GM23338 (cell line): ENCODE data around the gene PKIB. TPM values are rescaled to one million over a fixed set of nuclear protein-coding genes. Genes with fewer than 3 reads are reported as not detected.

Experiments
- ATAC-seq: fragments of 200-7000 bp; cut with Tn5 transposase; 3 replicates; pipeline ENCODE4 v1.9.1; 2020
- DNase-seq: peaks from one replicate; pipeline ENCODE4 v3.0.0-alpha.2; 2015; ENCODE audit warnings: low spot score
- H2AFZ ChIP-seq: fragments of 200-600 bp; sonication (generic); 2 replicates; pipeline ENCODE4 v1.8.0; 2016; ENCODE audit warnings: antibody characterized with exemption, mild to moderate bottlenecking, moderate library complexity
- H3F3A ChIP-seq: fragments of 200-600 bp; sonication (generic); replicated peaks from 2 replicates; pipeline ENCODE4 v1.8.0; 2017; ENCODE audit warnings: antibody characterized with exemption, mixed run types, low read depth
- H3K27ac ChIP-seq: fragments of 200-600 bp; sonication (generic); 2 replicates; pipeline ENCODE4 v1.6.1; 2016; ENCODE audit warnings: low read depth
- H3K27me3 ChIP-seq: fragments of 200-600 bp; sonication (generic); 2 replicates; pipeline ENCODE4 v1.8.0; 2016; ENCODE audit warnings: mild to moderate bottlenecking, mixed run types, moderate library complexity; ENCODE audit not compliant: insufficient read depth
- H3K36me3 ChIP-seq: fragments of 200-600 bp; sonication (generic); 2 replicates; pipeline ENCODE4 v1.8.0; 2016; ENCODE audit warnings: mild to moderate bottlenecking; ENCODE audit not compliant: insufficient read depth
- H3K4me1 ChIP-seq: fragments of 200-600 bp; sonication (generic); 2 replicates; pipeline ENCODE4 v1.8.0; 2016; ENCODE audit warnings: mild to moderate bottlenecking, moderate library complexity; ENCODE audit not compliant: insufficient read depth
- H3K4me2 ChIP-seq: fragments of 200-600 bp; sonication (generic); 2 replicates; pipeline ENCODE4 v1.7.1; 2017; ENCODE audit warnings: mixed run types
- H3K4me3 ChIP-seq: fragments of 200-600 bp; sonication (generic); 2 replicates; pipeline ENCODE4 v1.6.1; 2016; ENCODE audit warnings: mixed run types
- H3K79me2 ChIP-seq: fragments of 200-600 bp; sonication (generic); replicated peaks from 2 replicates; pipeline ENCODE4 v1.8.0; 2017; ENCODE audit warnings: mild to moderate bottlenecking; ENCODE audit not compliant: insufficient read depth
- H3K9me2 ChIP-seq: fragments of 200-600 bp; sonication (generic); 2 replicates; pipeline ENCODE4 v1.8.0; 2017; ENCODE audit not compliant: insufficient read depth
- H4K20me1 ChIP-seq: fragments of 200-600 bp; sonication (generic); replicated peaks from 2 replicates; pipeline ENCODE4 v1.8.0; 2017; ENCODE audit warnings: mild to moderate bottlenecking; ENCODE audit not compliant: insufficient read depth
- H3K27ac Mint-ChIP-seq: 2 replicates; pipeline ENCODE4 v1.8.0; 2020; ENCODE audit warnings: inconsistent platforms, mild to moderate bottlenecking, moderate library complexity, mixed read lengths
- H3K27me3 Mint-ChIP-seq: 3 replicates; pipeline ENCODE4 v1.8.0; 2022; ENCODE audit warnings: low read depth, mild to moderate bottlenecking, moderate library complexity, mixed read lengths, inconsistent platforms; ENCODE audit not compliant: insufficient read depth, poor library complexity
- H3K36me3 Mint-ChIP-seq: 3 replicates; pipeline ENCODE4 v1.8.0; 2021; ENCODE audit warnings: low read depth, mild to moderate bottlenecking, inconsistent platforms, moderate library complexity, mixed read lengths
- H3K4me1 Mint-ChIP-seq: 3 replicates; pipeline ENCODE4 v1.8.0; 2020; ENCODE audit warnings: mild to moderate bottlenecking, inconsistent platforms, mixed read lengths
- H3K4me3 Mint-ChIP-seq: 3 replicates; pipeline ENCODE4 v1.8.0; 2021; ENCODE audit warnings: moderate library complexity, mild to moderate bottlenecking, inconsistent platforms, mixed read lengths
- H3K9me3 Mint-ChIP-seq: 3 replicates; pipeline ENCODE4 v1.8.0; 2020; ENCODE audit warnings: moderate library complexity, mild to moderate bottlenecking, inconsistent platforms, mixed read lengths
- CREB1 ChIP-seq: fragments of 250-450 bp; sonication (Bioruptor Pico); IDR thresholded peaks from 2 replicates; pipeline ENCODE4 v1.5.0; 2020; ENCODE audit warnings: low read depth, mild to moderate bottlenecking, moderate library complexity
- CTCF ChIP-seq, 2 experiments: fragments of 200-600 bp in 1 of 2; sonication (generic) in 1 of 2; conservative IDR thresholded peaks; 2 replicates each; pipeline versions ENCODE4 v1.5.1 to v1.6.1; 2016 to 2017; ENCODE audit warnings: antibody characterized with exemption in 2 of 2, low read depth in 2 of 2, mild to moderate bottlenecking in 2 of 2, moderate library complexity in 1 of 2
- ETS1 ChIP-seq: IDR thresholded peaks from 2 replicates; pipeline ENCODE4 v1.6.1; 2016; ENCODE audit warnings: antibody characterized with exemption
- EZH2 ChIP-seq: fragments of 200-600 bp; sonication (generic); IDR thresholded peaks from one replicate; pipeline ENCODE4 v1.8.0; 2017; ENCODE audit warnings: antibody characterized with exemption, mild to moderate bottlenecking, low read depth; ENCODE audit not compliant: unreplicated experiment
- EZH2phosphoT487 ChIP-seq: fragments of 200-600 bp; sonication (generic); IDR thresholded peaks from one replicate; pipeline ENCODE4 v1.8.1; 2018; ENCODE audit warnings: antibody characterized with exemption; ENCODE audit not compliant: unreplicated experiment
- NANOG ChIP-seq: IDR thresholded peaks from 2 replicates; pipeline ENCODE4 v1.6.1; 2016; ENCODE audit warnings: antibody characterized with exemption, borderline replicate concordance
- POLR2AphosphoS5 ChIP-seq: IDR thresholded peaks from 2 replicates; pipeline ENCODE4 v1.6.1; 2016; ENCODE audit warnings: antibody characterized with exemption, low read depth
- REST ChIP-seq: IDR thresholded peaks from one replicate; pipeline ENCODE4 v1.6.1; 2018; ENCODE audit warnings: antibody characterized with exemption; ENCODE audit not compliant: unreplicated experiment
- STAT1 ChIP-seq: IDR thresholded peaks from one replicate; pipeline ENCODE4 v1.6.1; 2016; ENCODE audit warnings: antibody characterized with exemption; ENCODE audit not compliant: unreplicated experiment
- ZNF114 ChIP-seq: fragments of 250-450 bp; sonication (Bioruptor Pico); IDR thresholded peaks from 2 replicates; pipeline ENCODE4 v1.5.0; 2020; ENCODE audit warnings: mild to moderate bottlenecking, moderate library complexity
- ZNF462 ChIP-seq: fragments of 250-450 bp; sonication (Bioruptor Pico); IDR thresholded peaks from 2 replicates; pipeline ENCODE4 v1.5.0; 2020; ENCODE audit warnings: mild to moderate bottlenecking, moderate library complexity
- polyA plus RNA-seq: library from polyadenylated mRNA; unstranded; fragments of >200 nt; fragmentation: Nextera tagmentation; extraction: Ambion mirVana; gene quantifications from 2 replicates; pipeline ENCODE4 v1.2.1, GENCODE V29; 2016
- total RNA-seq: library from RNA; depleted of rRNA; stranded (reverse); fragments of >200 nt; shearing (Covaris generic); gene quantifications from 2 replicates; pipeline ENCODE4 v1.2.3, GENCODE V29; 2014

Gene PKIB
- total and polyA plus RNA-seq, 2 experiments from 2014 or later, result 125 to 170 TPM

GRCh38 chr6:122697458-122697857 lies 87.3 kb downstream of the PKIB start:
- peaks cover 5% of the 10 kb centered on the region for H3K27me3 Mint-ChIP-seq
- H3K27ac ChIP-seq, result no peak overlapping the region

More at GRCh38 chr6:122697458-122697857, 87.3 kb downstream of the PKIB start:
- Histone ChIP-seq H3K4me2 (no peak overlapping the region), H2AFZ (no peak overlapping the region), H3K4me1 (peaks cover 32% of the 10 kb centered on the region), H3K79me2 (peaks cover 6% of the 10 kb centered on the region; the same call in 1 of the 2 replicates), H3F3A (no peaks in the 10 kb centered on the region), H3K4me3 (no peak overlapping the region), H3K27me3 (no peaks in the 10 kb centered on the region), H4K20me1 (0 out of 2 replicates have a peak, but pooled peaks cover 2% of the 10 kb centered on the region), H3K9me2 (peaks cover 8% of the 10 kb centered on the region), H3K36me3 (peaks cover 5% of the 10 kb centered on the region; the same call in 1 of the 2 replicates)
- Mint-ChIP-seq H3K36me3 (no peaks in the 10 kb centered on the region), H3K27ac (no peak overlapping the region), H3K4me1 (peaks cover 31% of the 10 kb centered on the region), H3K9me3 (no peaks in the 10 kb centered on the region), H3K4me3 (no peak overlapping the region)
- TF ChIP-seq STAT1 (no peak), NANOG (no peak), POLR2AphosphoS5 (no peak), ETS1 (no peak), ZNF114 (CRISPR knock-in tag) (no peak), EZH2phosphoT487 (no peak), CTCF (conservative IDR thresholded peaks at IDR 0.05; ENCODE audit: low read depth in 2 of 2) (no peak), CREB1 (CRISPR knock-in tag) (no peak), EZH2 (no peak), ZNF462 (no peak), REST (no peak)
- DNase-seq (no peak), ATAC-seq (no peak)
